ENCODE results near the gene PKNOX2.

DNA sequence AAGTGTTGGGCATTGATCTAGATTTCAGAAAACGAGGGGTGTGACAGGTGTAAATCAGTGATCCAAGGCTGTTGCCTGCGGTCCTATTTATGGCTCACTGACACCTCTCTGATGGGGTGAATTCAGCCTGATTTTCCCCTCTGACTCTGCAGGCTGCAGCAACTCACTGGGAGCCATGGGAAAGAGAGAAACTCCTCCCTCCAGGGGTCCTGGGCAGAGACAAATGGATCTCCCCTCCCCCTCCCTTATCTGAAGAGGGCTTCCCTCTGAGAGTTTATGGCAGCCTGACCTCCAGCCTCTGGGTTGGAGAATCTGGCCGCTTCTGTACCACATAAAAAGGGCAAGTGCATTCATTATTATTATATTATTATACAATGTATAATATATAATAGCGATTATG, 1.8 kb upstream of the PKNOX2 start:
- TF ChIP-seq, protein P1, sequence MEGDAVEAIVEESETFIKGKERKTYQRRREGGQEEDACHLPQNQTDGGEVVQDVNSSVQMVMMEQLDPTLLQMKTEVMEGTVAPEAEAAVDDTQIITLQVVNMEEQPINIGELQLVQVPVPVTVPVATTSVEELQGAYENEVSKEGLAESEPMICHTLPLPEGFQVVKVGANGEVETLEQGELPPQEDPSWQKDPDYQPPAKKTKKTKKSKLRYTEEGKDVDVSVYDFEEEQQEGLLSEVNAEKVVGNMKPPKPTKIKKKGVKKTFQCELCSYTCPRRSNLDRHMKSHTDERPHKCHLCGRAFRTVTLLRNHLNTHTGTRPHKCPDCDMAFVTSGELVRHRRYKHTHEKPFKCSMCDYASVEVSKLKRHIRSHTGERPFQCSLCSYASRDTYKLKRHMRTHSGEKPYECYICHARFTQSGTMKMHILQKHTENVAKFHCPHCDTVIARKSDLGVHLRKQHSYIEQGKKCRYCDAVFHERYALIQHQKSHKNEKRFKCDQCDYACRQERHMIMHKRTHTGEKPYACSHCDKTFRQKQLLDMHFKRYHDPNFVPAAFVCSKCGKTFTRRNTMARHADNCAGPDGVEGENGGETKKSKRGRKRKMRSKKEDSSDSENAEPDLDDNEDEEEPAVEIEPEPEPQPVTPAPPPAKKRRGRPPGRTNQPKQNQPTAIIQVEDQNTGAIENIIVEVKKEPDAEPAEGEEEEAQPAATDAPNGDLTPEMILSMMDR (IDR thresholded peaks at IDR 0.05): no peak
- no peak for TF ChIP-seq POLR2A (IDR thresholded peaks at IDR 0.05)

Measured in esophagus squamous epithelium (tissue), 4 donors.